ENCODE data around the gene RAB42. TPM values are rescaled to one million over a fixed set of nuclear protein-coding genes. Genes with fewer than 3 reads are reported as not detected.
"Not testable (repeated sequence)": the region's sequence is repeated elsewhere in the genome, so short reads cannot be mapped to it uniquely, and the experiment has no call there.

The RAB42 gene
- polyA plus RNA-seq, 4 donors, result 2.6 to 10.6 (median 2.8) TPM

DNA sequence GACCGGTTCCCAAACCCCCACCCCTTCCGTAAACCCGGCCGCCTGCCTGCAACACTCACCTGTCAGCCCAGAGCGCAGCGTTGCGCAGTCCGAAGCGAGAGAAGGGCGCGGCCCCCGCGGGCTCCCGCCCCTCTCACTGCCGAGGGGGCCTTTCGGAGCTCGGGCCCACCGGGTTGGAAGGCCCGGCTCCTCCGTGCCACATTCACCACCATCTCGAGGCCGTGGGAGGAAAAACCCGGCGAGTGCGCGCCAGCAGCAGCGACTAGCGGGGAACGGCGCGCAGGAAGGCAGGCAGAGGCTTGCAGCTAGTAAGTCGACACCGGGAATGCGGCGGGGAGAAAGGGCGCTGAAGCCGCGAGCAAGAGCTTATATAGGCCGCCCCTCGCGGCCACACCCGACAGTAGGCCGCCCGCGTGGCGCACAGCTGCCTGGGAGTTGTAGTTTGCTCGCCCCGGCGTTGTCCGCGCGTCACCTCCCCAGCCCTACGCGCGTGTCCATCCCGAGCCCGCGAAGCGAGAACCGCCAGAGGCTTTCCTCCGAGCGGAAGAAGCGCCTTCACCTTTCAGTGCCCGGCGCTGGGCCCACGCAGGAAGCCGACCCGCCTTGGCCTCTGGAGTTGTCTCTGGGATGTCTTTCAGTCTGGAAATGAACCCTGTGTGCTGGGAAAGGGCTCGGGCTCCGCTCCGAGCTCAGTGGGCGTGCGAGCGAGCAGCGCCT, 10.4 kb upstream of the RAB42 start:
- DNase-seq (ENCODE audit: low read depth in 4 of 4, low spot score in 3 of 4), result peak; percentile 89 to 92 (median 91)

DNA sequence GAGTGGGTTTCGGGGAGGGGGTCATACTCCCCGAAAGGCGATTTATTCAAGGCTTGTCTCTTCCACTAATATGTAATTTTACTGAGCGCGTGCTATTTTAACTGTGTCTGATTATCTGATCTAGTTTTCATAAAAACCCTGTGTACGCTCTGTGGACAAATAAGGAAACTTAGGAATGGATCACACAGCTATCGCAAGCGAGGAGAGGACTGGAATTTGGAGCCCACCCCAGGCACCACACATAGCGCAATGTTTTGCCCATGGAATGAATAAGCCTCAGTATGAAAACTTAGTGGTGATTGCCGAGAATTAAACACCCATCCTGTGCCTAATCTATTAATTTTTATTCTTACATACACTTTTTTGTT, 9.8 kb upstream of the RAB42 start:
- no peak for DNase-seq (ENCODE audit: low read depth in 4 of 4, low spot score in 3 of 4)

DNA sequence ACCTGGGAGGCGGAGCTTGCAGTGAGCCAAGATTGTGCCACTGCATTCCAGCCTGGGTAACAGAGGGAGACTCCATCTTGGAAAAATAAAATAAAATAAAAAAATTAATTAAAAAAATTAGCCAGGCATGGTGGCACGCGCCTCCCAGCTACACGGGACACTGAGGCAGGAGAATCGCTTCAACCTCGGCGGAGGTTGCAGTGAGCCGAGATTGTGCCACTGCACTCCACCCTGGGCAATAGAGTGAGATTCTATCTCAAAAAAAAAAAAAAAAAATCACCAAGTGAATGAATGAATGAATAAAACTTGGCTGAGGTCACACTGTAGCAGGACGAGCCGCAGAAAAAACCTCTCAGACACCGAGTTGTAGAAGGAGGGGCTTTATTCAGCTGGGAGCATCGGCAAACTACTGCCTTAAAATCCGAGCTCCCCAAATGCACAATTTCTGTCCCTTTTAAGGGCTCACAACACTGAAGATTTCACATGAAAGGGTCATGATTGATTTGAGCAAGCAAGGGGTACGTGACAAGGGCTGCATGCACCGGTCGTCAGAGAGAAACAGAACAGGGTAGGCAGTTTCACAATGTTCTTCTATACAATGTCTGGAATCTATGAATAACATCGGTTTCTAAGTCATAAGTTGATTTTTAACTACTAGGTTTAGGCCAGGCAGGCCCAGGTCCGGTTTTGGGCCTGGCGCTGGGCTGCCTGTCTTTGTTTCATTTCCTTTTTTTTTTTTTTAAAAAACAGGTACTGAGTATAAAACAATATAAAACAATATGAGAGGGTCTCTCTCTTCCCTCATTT, 5.3 kb upstream of the RAB42 start:
- DNase-seq (ENCODE audit: low read depth in 4 of 4, low spot score in 3 of 4), result not testable (repeated sequence)

DNA sequence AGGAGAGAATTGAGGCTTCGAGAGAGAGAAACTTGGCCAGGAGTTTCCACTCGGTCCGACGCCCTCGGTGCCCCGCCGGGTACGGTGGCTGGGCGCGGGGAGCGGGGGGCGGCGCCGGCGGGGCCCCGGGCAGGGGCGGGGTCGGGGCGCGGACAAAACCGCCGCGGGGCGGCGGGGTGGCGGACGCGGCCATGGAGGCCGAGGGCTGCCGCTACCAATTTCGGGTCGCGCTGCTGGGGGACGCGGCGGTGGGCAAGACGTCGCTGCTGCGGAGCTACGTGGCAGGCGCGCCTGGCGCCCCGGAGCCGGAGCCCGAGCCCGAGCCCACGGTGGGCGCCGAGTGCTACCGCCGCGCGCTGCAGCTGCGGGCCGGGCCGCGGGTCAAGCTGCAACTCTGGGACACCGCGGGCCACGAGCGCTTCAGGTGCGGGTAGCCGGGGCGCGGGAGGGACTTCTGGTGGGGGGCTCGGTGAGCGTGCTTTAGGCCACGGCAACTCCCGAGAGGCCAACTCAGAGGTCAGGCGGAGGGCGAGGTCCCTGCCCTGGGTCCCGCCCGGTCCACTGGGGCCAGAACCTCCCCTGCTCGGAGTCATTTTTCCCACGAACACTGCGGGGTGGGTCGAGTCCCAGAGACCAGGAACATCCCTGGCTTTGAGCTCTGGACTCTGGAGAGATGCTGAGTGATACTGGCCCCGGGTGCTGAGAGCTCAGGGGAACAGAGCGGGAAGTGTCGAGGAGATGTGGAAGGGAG, 431 bp downstream of the RAB42 start:
- DNase-seq (ENCODE audit: low read depth in 4 of 4, low spot score in 3 of 4), result no peak

DNA sequence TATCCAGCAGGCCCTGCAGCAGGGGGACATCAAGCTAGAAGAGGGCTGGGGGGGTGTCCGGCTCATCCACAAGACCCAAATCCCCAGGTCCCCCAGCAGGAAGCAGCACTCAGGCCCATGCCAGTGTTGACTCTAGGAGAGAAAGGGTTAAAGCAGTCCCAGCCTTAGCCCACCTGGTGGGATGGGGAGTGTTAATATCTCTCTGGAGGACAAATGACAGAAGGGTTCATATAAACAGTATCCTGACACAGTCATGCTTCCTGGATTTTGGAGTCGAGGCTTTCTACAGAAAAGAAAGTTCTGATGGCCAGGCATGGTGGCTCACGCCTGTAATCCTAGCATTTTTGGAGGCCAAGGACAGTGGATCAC, 1.9 kb downstream of the RAB42 start:
- DNase-seq (ENCODE audit: low read depth in 4 of 4, low spot score in 3 of 4), result not testable (repeated sequence)

DNA sequence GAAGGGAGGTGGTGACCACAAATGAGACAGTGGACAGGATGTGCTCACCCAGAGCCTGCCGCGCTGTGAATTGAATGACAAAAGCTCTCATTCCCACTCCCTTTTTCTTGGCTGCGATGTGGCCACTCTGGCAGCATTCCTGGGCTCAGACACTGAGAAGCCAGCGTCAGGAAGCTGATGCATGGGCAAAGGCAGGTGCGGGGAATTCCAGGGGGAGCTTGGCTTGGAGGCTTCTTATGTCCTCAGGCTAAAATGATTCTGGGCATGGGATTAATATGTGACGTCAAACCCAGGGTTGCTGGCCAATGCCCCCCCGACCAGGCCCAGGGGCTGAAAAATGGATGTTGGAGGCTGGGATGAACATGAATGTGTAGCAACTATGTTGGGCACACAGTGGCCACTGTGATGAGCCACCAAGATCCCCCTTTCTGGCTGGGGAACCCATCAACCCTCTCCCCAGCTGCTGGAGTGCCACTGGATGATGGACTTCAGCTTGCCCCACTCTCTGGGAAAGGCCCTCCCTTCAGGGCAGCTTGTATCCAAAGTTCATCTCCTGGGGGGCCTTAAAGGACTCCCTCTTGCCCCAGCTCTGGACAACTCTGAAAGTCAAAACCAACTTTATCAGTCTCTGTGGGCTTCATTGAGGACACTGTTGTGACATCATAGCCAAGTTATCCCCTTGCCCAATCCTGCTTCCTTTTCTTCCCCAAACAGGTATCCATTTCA, 2.8 kb downstream of the RAB42 start:
- DNase-seq (ENCODE audit: low read depth in 4 of 4, low spot score in 3 of 4), result not testable (repeated sequence)

DNA sequence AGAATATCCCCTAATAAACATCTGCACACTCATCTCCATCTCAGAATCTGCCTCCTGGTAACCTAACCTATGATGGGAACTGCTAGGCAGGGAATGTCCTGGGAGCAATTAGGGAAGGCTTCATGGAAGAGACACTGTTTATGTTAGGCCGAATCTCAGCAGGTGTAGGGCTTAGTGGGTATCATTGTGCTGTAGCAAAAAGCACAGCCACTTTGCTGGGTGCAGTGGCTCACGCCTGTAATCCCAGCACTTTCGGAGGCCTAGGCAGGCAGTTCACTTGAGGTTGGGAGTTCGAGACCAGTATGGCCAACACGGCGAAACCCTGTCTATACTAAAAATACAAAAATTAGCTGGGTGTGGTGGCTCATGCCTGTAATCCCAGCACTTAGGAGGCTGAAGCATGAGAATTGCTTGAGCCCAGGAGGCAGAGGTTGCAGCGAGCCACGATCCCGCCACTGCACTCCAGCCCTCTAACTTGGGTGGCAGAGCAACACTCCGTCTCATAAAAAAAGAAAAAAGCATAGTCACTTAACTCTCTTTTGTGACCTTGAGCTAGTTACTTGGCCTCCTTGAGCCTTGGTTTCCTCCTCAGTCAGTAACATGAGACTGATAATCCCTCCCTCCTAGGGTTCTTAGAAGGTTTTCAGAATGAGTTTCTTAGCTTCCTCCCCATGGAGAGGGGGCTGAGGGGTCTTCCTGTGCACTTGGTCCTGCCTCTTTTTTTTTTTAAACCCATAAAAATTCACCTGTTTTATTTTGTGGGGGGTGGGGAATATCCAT, 3.5 kb downstream of the RAB42 start:
- no peak for DNase-seq (ENCODE audit: low read depth in 4 of 4, low spot score in 3 of 4)

DNA sequence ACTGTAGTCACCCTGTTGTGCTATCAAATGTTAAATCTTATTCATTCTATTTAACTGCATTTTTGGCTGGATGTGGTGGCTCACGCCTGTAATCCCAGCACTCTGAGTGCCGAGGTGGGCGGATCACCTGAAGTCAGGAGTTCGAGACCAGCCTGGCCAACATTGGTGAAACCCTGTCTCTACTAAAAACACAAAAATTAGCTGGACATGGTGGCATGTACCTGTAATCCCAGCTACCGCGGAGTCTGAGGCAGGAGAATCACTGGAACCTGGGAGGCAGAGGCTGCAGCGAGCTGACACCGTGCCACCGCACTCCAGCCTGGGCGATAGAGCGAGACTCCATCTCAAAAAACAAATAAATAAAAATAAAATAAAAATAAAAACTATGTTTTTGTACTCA, 4.2 kb downstream of the RAB42 start:
- DNase-seq (ENCODE audit: low read depth in 4 of 4, low spot score in 3 of 4), result not testable (repeated sequence)

DNA sequence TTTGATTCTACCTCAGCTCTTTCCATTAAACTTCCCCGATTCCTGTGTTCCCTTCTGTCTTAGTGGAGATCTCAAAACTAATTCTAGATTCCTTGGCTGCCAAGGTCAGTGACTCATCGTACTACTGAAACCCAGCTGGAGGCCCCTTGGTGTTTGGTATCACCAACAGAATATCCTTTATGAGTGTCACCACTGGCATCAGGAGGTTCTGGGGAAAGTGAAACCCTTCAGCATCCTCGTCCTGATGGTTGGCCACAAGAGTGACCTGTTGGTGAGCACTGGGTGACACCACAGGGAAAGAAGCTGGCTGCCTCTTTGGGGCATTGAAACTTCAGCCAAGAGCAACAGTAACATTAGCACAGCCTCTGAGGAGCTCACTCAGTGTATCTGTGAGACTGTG, 9.6 kb downstream of the RAB42 start:
- no peak for DNase-seq (ENCODE audit: low read depth in 4 of 4, low spot score in 3 of 4)

DNA sequence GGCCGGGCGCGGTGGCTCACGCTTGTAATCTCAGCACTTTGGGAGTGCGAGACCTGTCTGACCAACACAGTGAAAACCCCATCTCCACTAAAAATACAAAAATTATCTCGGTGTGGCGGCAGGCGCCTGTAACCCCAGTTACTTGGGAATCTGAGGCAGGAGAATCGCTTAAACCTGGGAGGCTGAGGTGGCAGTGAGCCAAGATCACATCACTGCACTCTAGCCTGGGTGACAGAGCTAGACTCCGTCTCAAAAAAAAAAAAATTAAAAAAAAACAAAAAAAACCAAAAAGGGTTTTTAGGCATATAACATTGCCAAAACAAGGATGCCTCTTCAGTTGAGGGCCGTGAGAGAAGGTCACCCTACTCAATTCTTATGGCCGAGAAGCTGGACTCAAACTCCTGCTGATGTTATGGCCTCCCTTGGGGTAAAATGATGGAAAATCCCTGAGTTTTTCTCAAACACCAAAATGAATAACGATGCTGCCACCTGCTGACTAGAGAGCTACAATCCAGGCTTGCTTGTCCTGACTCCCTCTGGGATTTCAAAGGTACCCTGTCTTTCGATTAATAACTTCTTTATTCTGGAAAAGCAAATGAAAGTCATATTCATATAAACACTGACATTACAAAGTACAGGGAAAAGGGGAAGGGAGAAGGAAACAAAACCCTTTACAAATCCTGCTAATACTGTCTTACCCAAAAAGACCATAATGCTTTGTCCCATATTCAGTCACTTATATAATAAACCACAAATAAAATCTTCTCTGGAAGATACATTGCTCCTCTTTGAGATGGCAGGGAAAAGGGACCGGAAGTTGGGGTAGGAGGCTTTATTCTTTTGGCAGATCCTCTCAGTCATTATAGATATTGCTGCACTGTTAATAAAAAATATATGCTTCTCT, 10.7 kb downstream of the RAB42 start:
- peak in 2 of 4 donors; percentile 38 to 73 for DNase-seq (ENCODE audit: low read depth in 4 of 4, low spot score in 3 of 4)

DNA sequence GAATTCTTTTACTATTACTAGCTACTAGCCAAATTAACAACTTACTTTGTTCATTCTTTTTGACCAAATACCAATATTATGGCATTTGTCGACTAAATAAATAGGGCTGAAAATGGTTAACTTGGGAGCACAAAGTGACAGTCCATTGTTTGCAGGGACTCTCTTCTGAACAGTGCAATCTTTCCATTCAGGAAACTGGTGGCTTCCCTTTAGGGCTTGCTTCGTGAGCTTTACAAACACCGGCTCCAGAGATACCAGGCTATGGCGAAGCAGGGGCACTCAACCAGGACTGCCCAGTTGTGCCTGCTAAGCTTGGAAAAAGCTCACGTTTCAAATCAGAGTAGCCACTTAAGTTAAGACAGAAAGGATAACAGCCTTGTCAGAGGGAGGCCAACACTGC, 12.3 kb downstream of the RAB42 start:
- no peak for DNase-seq (ENCODE audit: low read depth in 4 of 4, low spot score in 3 of 4)

DNA sequence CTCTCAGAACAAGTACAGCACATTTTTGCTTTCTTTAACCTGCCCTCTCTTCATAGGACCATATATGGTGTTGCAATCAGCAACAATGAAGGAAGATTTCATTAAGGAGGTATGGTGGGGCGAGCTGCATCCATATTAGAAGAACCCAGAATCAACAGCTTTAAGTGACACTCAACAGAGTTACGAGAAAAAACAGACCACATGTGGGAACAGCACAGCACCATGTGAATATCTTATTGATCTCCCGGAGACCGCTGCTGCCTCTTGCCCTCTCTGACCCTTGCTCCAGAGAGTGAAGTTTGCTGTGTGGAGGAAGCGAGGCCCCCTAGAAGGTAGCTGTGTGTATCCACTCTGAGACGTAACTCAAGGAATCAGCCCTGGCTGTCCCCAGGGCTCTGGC, 12.9 kb downstream of the RAB42 start:
- DNase-seq (ENCODE audit: low read depth in 4 of 4, low spot score in 3 of 4), result no peak

DNA sequence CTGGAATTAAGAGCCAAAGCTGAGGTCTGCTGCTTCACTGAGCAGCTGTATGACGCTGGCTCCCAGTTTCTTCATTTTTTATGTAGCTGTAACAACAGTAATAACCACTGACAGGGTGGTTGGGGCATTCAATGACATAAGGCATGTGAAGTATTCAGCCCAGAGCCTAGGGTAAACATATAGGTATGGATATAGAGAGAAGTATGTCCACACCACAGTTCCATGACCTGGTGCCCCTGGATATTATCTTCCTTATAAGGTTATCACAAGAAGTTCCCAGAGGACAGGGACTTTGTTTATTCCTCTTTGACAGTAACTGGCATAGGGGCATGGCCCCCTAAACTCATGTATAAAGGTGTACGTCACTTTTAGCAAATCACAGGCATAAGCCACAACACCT, 14.7 kb downstream of the RAB42 start:
- no peak for DNase-seq (ENCODE audit: low read depth in 4 of 4, low spot score in 3 of 4)

DNA sequence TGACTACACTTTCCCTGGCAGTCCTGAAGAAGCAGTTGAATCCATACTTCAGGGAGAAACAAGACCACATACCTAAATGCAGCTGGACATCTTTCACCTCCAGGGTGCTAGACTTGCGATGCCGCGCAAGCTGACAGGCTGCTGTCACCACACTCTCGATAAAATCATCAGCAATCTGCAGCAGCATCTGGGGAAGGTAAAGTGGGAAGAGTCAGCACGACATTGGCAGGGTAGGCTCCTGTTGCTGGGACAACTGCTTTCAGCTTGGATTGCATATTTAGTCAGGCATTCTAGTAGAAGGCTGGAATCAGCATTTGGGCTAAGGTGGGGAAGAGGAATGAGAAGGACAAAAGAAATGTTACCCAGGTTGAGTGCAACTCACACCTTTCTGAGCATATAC, 21.1 kb downstream of the RAB42 start:
- no peak for DNase-seq (ENCODE audit: low read depth in 4 of 4, low spot score in 3 of 4)

DNA sequence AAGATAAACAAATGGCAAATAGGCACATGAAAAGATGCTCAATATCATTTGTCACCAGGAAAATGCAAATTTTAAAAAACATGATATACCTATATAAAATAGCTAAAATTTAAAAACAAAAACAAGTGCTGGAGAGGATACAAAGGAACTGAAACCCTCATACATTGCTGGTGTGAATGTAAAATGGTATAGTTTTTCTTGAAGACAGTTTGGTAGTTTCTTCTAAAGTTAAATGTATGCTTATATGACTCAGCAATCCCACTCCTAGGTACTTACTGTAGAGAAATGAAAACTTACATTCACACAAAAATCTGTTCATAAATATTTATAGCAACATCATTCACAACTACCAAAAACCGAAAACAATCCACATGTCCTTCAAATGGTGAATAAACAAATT, 39.6 kb downstream of the RAB42 start:
- no peak for DNase-seq (ENCODE audit: low read depth in 4 of 4, low spot score in 3 of 4)

DNA sequence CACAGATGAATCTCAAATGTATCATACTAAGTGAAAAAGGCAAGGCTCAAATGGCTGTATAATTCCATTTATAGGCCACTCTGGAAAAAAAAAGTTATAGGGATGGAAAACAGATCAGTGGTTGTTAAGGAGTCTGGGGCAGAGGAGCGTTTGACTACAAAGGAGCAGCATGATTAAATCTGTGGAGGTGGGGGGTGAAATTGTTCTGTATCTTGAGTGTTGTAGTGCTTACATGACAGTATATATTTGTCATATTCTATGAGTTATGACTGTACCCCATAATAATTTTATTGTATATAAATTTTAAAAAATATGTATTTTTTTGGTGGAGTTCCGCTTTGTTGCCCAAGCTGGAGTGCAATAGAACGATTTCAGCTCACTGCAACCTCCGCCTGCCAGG, 40.5 kb downstream of the RAB42 start:
- no peak for DNase-seq (ENCODE audit: low read depth in 4 of 4, low spot score in 3 of 4)

DNA sequence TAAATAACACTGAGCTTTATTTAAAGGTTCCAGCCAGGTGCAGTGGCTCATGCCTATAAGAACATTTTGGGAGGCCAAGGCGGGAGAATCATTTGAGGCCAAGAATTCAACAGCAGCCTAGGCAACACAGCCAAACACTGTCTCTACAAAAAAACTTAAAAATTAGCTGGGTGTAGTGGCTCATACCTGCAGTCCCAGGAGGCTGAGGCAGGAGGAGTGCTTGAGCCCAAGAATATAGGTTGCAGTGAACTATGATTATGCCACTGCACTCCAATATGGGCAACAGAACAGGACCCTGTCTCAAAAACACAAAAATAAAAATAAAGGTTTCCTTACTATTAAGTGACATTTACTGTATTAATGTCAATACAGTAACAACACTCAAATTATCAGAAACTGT, 48.7 kb downstream of the RAB42 start:
- no peak for DNase-seq (ENCODE audit: low read depth in 4 of 4, low spot score in 3 of 4)

DNA sequence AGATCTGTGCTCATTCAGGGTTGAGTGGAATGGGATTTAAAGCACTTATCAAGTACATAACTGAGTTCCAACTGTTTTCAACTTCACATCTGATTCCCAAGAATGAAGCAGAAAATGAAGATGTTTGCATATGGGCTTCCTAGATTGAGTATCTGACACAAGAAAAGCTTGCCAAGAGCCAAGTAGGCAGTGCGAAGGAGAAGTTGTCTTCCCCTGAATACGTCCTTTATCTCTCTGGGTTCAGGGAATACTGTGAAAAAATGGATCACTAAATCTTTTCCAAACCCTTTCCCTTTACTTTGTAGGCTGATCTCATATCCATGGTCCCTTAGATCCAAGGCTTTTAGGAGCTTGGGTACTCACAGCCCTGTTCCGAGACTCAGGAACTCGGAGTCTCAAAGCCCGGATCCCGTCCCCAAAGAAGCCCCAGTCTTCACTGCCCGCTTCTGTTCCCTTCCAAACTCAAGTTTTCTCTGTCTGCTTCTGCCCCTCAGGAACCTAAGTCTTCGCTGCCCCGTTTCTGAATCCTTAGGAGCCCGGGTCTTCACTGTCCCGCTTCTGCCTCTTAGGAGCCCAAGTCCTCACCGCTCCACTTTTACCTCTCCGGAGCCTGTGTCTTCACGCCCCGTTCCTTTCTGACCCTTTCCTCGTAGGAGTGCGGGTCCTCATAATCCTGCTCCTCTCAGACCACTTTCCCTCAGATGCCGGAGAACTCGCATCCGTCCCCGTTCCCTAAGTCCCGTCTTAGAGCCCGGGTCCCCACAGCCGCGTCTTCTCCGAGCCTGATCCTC, 50.2 kb downstream of the RAB42 start:
- DNase-seq (ENCODE audit: low read depth in 4 of 4, low spot score in 3 of 4), result no peak

Measured in left renal pelvis (tissue), 4 donors.